HL-60 (cell line): Measurements from ENCODE around the gene ZEB1.
"Not testable (repeated sequence)": the region's sequence is repeated elsewhere in the genome, so short reads cannot be mapped to it uniquely, and the experiment has no call there.

Source experiments
- DNase-seq, 2 experiments: peaks; one replicate each; pipeline ENCODE4 v3.0.0-alpha.2; 2010 to 2020; ENCODE audit warnings: low read depth in 1 of 2, low spot score in 1 of 2
- H3K27ac ChIP-seq: fragments of 250-450 bp; sonication (Bioruptor Pico); replicated peaks from 2 replicates; pipeline ENCODE4 v1.5.1; 2020; ENCODE audit warnings: mild to moderate bottlenecking, moderate library complexity
- H3K27me3 ChIP-seq: fragments of 250-450 bp; sonication (Bioruptor Pico); 2 replicates; pipeline ENCODE4 v1.5.1; 2021; ENCODE audit warnings: mild to moderate bottlenecking, moderate library complexity; ENCODE audit not compliant: insufficient read depth, poor library complexity, severe bottlenecking
- H3K4me3 ChIP-seq: replicated peaks from 2 replicates; pipeline ENCODE4 v1.5.1; 2011; ENCODE audit warnings: mild to moderate bottlenecking, control low read depth, low read length; ENCODE audit not compliant: insufficient read depth
- CTCF ChIP-seq: IDR thresholded peaks from one replicate; pipeline ENCODE4 v1.5.1; 2011; ENCODE audit warnings: low read length, control low read depth, inconsistent platforms; ENCODE audit not compliant: insufficient read depth
- GABPA ChIP-seq: IDR thresholded peaks from 2 replicates; pipeline ENCODE4 v1.6.1; 2012; ENCODE audit warnings: low read depth
- POLR2AphosphoS5 ChIP-seq: IDR thresholded peaks from 2 replicates; pipeline ENCODE4 v1.6.1; 2012; ENCODE audit warnings: low read depth
- REST ChIP-seq: IDR thresholded peaks from 2 replicates; pipeline ENCODE4 v1.6.1; 2012; ENCODE audit warnings: low read depth; ENCODE audit not compliant: insufficient replicate concordance
- SPI1 ChIP-seq: IDR thresholded peaks from 2 replicates; pipeline ENCODE4 v1.6.1; 2012; ENCODE audit warnings: low read depth, mild to moderate bottlenecking, borderline replicate concordance

The ZEB1 gene

GRCh38 chr10:31362023-31362641 lies 43.1 kb downstream of the ZEB1 start:
- no peak overlapping the region for H3K27ac ChIP-seq
- H3K4me3 ChIP-seq: no peak overlapping the region
- TF ChIP-seq SPI1: no peak
- no peak for TF ChIP-seq REST
- TF ChIP-seq CTCF: no peak
- no peak for TF ChIP-seq POLR2AphosphoS5
- TF ChIP-seq GABPA: no peak
- H3K27me3 ChIP-seq: no peaks in the 10 kb centered on the region
- no peak for DNase-seq

GRCh38 chr10:31363696-31364095 lies 44.7 kb downstream of the ZEB1 start:
- H3K27ac ChIP-seq, H3K27me3 ChIP-seq, DNase-seq, H3K4me3 ChIP-seq: not testable (repeated sequence)

- H3K4me3 ChIP-seq, H3K27ac ChIP-seq, H3K27me3 ChIP-seq, DNase-seq: not testable (repeated sequence)
Observed at GRCh38 chr10:31364238-31364637, 45.2 kb downstream of the ZEB1 start.

GRCh38 chr10:31366703-31367102 lies 47.7 kb downstream of the ZEB1 start:
- DNase-seq: no peak
- TF ChIP-seq CTCF (no peak), REST (no peak), GABPA (no peak), SPI1 (no peak), POLR2AphosphoS5 (no peak)
- no peak overlapping the region for H3K4me3 ChIP-seq
- H3K27me3 ChIP-seq: no peaks in the 10 kb centered on the region
- no peak overlapping the region for H3K27ac ChIP-seq

- H3K27me3 ChIP-seq: no peaks in the 10 kb centered on the region
- H3K27ac ChIP-seq: no peak overlapping the region
- H3K4me3 ChIP-seq: no peak overlapping the region
- TF ChIP-seq CTCF (no peak), SPI1 (no peak), GABPA (no peak), REST (no peak), POLR2AphosphoS5 (no peak)
- DNase-seq: peak in 1 of 2 experiments; percentile 14
Observed at GRCh38 chr10:31368724-31369123, 49.7 kb downstream of the ZEB1 start.
